H1 (cell line): ENCODE data around the gene MEGF11. TPM values are rescaled to one million over a fixed set of nuclear protein-coding genes. Genes with fewer than 3 reads are reported as not detected.

Source experiments
- CTCF ChIA-PET: fragments of 300-600 bp; sonication (Branson Sonifier 250); formaldehyde crosslinking; loops from one replicate; lab custom pipeline; 2021; ENCODE audit not compliant: partially characterized antibody; lab: Charles Lee
- POLR2A ChIA-PET: fragments of 300-600 bp; sonication (Branson Sonifier 250); formaldehyde crosslinking; loops from one replicate; lab custom pipeline; 2021; ENCODE audit warnings: inconsistent platforms; ENCODE audit not compliant: partially characterized antibody; lab: Charles Lee
- DNase-seq, 2 experiments: peaks; one replicate each; pipeline versions ENCODE4 v3.0.0 to v3.0.0-alpha.2; 2010 to 2022; ENCODE audit warnings: low spot score in 2 of 2, low read depth in 1 of 2, mixed read lengths in 1 of 2
- FAIRE-seq: peaks from 2 replicates; lab custom pipeline; 2011; peaks lifted over from hg19 to GRCh38; lab: Jason Lieb, UNC
- H2AFZ ChIP-seq: 2 replicates; pipeline ENCODE4 v1.8.1; 2012; ENCODE audit warnings: low read length, inconsistent platforms
- H2AK5ac ChIP-seq: 2 replicates; pipeline ENCODE4 v1.6.1; 2013; ENCODE audit warnings: low read depth, low read length
- H2BK120ac ChIP-seq: replicated peaks from 2 replicates; pipeline ENCODE3; 2013; ENCODE audit warnings: low read depth, low read length, inconsistent platforms
- H2BK12ac ChIP-seq: 2 replicates; pipeline ENCODE4 v1.6.1; 2013; ENCODE audit warnings: low read depth, low read length
- H2BK15ac ChIP-seq: 2 replicates; pipeline ENCODE4 v1.6.1; 2013; ENCODE audit warnings: low read length
- H2BK20ac ChIP-seq: 2 replicates; pipeline ENCODE4 v1.6.1; 2013; ENCODE audit warnings: low read length
- H2BK5ac ChIP-seq: 2 replicates; pipeline ENCODE4 v1.6.1; 2013; ENCODE audit warnings: low read depth, low read length
- H3K14ac ChIP-seq: 2 replicates; pipeline ENCODE4 v1.6.1; 2013; ENCODE audit warnings: inconsistent platforms; ENCODE audit not compliant: insufficient read length
- H3K18ac ChIP-seq: 2 replicates; pipeline ENCODE4 v1.6.1; 2013; ENCODE audit warnings: low read length; ENCODE audit errors: extremely low read depth
- H3K23ac ChIP-seq: 2 replicates; pipeline ENCODE4 v1.6.1; 2013; ENCODE audit warnings: inconsistent platforms; ENCODE audit not compliant: insufficient read length
- H3K23me2 ChIP-seq: 2 replicates; pipeline ENCODE4 v1.6.1; 2013; ENCODE audit warnings: low read depth, low read length
- H3K27ac ChIP-seq: 2 replicates; pipeline ENCODE4 v1.6.1; 2011; ENCODE audit warnings: low read depth, low read length, inconsistent platforms
- H3K27me3 ChIP-seq, 4 experiments: replicated peaks in 1 of 4; 1 replicate in 1 of 4; 2 replicates in 3 of 4; pipeline versions ENCODE4 v1.6.1 to v1.8.1; 2011 to 2013; ENCODE audit warnings: low read length in 3 of 4, mild to moderate bottlenecking in 3 of 4, inconsistent platforms in 2 of 4, mixed read lengths in 2 of 4, moderate library complexity in 1 of 4; ENCODE audit not compliant: control insufficient read depth in 3 of 4, insufficient read depth in 3 of 4; ENCODE audit errors: extremely low read depth in 1 of 4
- H3K36me3 ChIP-seq, 4 experiments: 2 replicates each; pipeline versions ENCODE4 v1.6.1 to v1.8.1; 2011 to 2013; ENCODE audit warnings: mild to moderate bottlenecking in 4 of 4, low read length in 3 of 4, moderate library complexity in 2 of 4, control low read depth in 1 of 4, inconsistent platforms in 1 of 4; ENCODE audit not compliant: insufficient read depth in 4 of 4, control insufficient read depth in 2 of 4
- H3K4ac ChIP-seq: replicated peaks from 2 replicates; pipeline ENCODE3; 2013; ENCODE audit warnings: low read length, low read depth, mixed read lengths, inconsistent platforms; ENCODE audit not compliant: insufficient read length
- H3K4me1 ChIP-seq, 4 experiments: replicated peaks in 1 of 4; 1 replicate in 1 of 4; 2 replicates in 3 of 4; pipeline versions ENCODE4 v1.6.1 to v1.8.1; 2011 to 2013; ENCODE audit warnings: low read length in 3 of 4, inconsistent platforms in 2 of 4, mixed read lengths in 1 of 4; ENCODE audit not compliant: insufficient read depth in 4 of 4, control insufficient read depth in 3 of 4
- H3K4me2 ChIP-seq, 2 experiments: 2 replicates each; pipeline versions ENCODE4 v1.6.1 to v1.8.1; 2011 to 2013; ENCODE audit warnings: low read depth in 2 of 2, low read length in 2 of 2, control low read depth in 1 of 2, inconsistent platforms in 1 of 2, mild to moderate bottlenecking in 1 of 2; ENCODE audit not compliant: insufficient read depth in 1 of 2
- H3K4me3 ChIP-seq, 4 experiments: fragments of 200-600, 300-600 bp in 1 of 4; sonication (generic), shearing (Covaris generic), sonication (Bioruptor Twin) in 1 of 4; 2 replicates each; pipeline versions ENCODE4 v1.5.1 to v1.8.1; 2011 to 2016; ENCODE audit warnings: low read length in 4 of 4, low read depth in 3 of 4, control low read depth in 2 of 4, inconsistent platforms in 2 of 4, mild to moderate bottlenecking in 2 of 4, mixed read lengths in 1 of 4, moderate library complexity in 1 of 4; ENCODE audit not compliant: insufficient read depth in 2 of 4; ENCODE audit errors: extremely low read depth in 1 of 4
- H3K56ac ChIP-seq: replicated peaks from 2 replicates; pipeline ENCODE3; 2013; ENCODE audit warnings: low read depth, mild to moderate bottlenecking, mixed read lengths, low read length, inconsistent platforms; ENCODE audit not compliant: insufficient read length
- H3K79me1 ChIP-seq: 2 replicates; pipeline ENCODE4 v1.6.1; 2013; ENCODE audit warnings: low read depth, low read length, control low read depth
- H3K79me2 ChIP-seq, 2 experiments: 2 replicates each; pipeline versions ENCODE4 v1.6.1 to v1.8.1; 2012 to 2013; ENCODE audit warnings: low read length in 2 of 2, mild to moderate bottlenecking in 2 of 2, inconsistent platforms in 1 of 2; ENCODE audit not compliant: insufficient read depth in 2 of 2, control insufficient read depth in 1 of 2
- H3K9ac ChIP-seq, 4 experiments: replicated peaks in 1 of 4; 1 replicate in 1 of 4; 2 replicates in 3 of 4; pipeline versions ENCODE4 v1.6.1 to v1.8.1; 2011 to 2013; ENCODE audit warnings: low read depth in 3 of 4, low read length in 3 of 4, control low read depth in 2 of 4, mild to moderate bottlenecking in 2 of 4, moderate library complexity in 2 of 4, inconsistent platforms in 1 of 4; ENCODE audit errors: extremely low read depth in 1 of 4
- H3K9me3 ChIP-seq, 2 experiments: 2 replicates each; pipeline versions ENCODE4 v1.6.1 to v1.8.1; 2012 to 2013; ENCODE audit warnings: mild to moderate bottlenecking in 2 of 2, moderate library complexity in 2 of 2, control low read depth in 1 of 2, inconsistent platforms in 1 of 2, low read depth in 1 of 2, low read length in 1 of 2, mixed read lengths in 1 of 2; ENCODE audit not compliant: insufficient read depth in 2 of 2
- H4K20me1 ChIP-seq, 2 experiments: replicated peaks in 1 of 2; 2 replicates each; pipeline versions ENCODE3 to v1.8.1; 2011 to 2013; ENCODE audit warnings: inconsistent platforms in 2 of 2, low read length in 2 of 2, mild to moderate bottlenecking in 1 of 2; ENCODE audit not compliant: insufficient read depth in 2 of 2, control insufficient read depth in 1 of 2
- H4K5ac ChIP-seq: 2 replicates; pipeline ENCODE4 v1.6.1; 2013; ENCODE audit warnings: low read length, low read depth, mixed read lengths, inconsistent platforms; ENCODE audit not compliant: insufficient read length
- H4K8ac ChIP-seq: 2 replicates; pipeline ENCODE4 v1.8.0; 2013; ENCODE audit warnings: mild to moderate bottlenecking, moderate library complexity, low read length, inconsistent platforms; ENCODE audit not compliant: insufficient read depth; ENCODE audit errors: extremely low read depth
- H4K91ac ChIP-seq: replicated peaks from 2 replicates; pipeline ENCODE3; 2013; ENCODE audit warnings: low read length, mixed read lengths, inconsistent platforms; ENCODE audit not compliant: insufficient read length
- CTCF ChIP-seq, 3 experiments: IDR thresholded peaks; 1 replicate in 2 of 3; 2 replicates in 1 of 3; pipeline versions ENCODE4 v1.5.1 to v1.6.1; 2011; ENCODE audit warnings: low read length in 3 of 3, mild to moderate bottlenecking in 3 of 3, inconsistent platforms in 2 of 3, low read depth in 1 of 3, moderate library complexity in 1 of 3; ENCODE audit not compliant: insufficient read depth in 1 of 3; ENCODE audit errors: control extremely low read depth in 1 of 3
- KDM1A ChIP-seq: fragments of 200-600, 300-600 bp; sonication (generic); IDR thresholded peaks from 2 replicates; pipeline ENCODE4 v1.7.1; 2016; ENCODE audit warnings: mild to moderate bottlenecking, low read length, borderline replicate concordance
- RAD21 ChIP-seq, 2 experiments: IDR thresholded peaks in 1 of 2; conservative IDR thresholded peaks in 1 of 2; 2 replicates each; pipeline ENCODE4 v1.6.1; 2011; ENCODE audit warnings: low read depth in 2 of 2, low read length in 2 of 2, improper control_type of control experiment in 1 of 2, inconsistent platforms in 1 of 2, mild to moderate bottlenecking in 1 of 2, moderate library complexity in 1 of 2
- WGBS, 2 experiments: shearing (Covaris generic) in 1 of 2; methylation state at CpG; one replicate each; pipeline versions ENCODE4 v1.1.6 to v1.1.7; 2013 to 2015; ENCODE audit warnings: low lambda C conversion rate in 2 of 2, mixed read lengths in 2 of 2, inconsistent platforms in 1 of 2, low coverage in 1 of 2, missing lambda C conversion rate in 1 of 2; ENCODE audit not compliant: insufficient replicate concordance in 2 of 2, insufficient coverage in 1 of 2, insufficient read length in 1 of 2; ENCODE audit errors: extremely low coverage in 1 of 2, missing lambda C conversion rate in 1 of 2; 5-methylcytosine and 5-hydroxymethylcytosine counted together
- polyA plus RNA-seq, 7 experiments: library from polyadenylated mRNA; depleted of rRNA in 3 of 7; stranded (reverse) in 5 of 7; unstranded in 2 of 7; fragments of >200 nt in 5 of 7; fragments of 200-250 nt in 2 of 7; gene quantifications; 1 replicate in 5 of 7; 2 replicates in 1 of 7; 4 replicates in 1 of 7; pipeline versions ENCODE4 v1.2.1 to v1.2.3, GENCODE V29; 2011 to 2013; ENCODE audit warnings: missing spikeins in 2 of 7, mixed read lengths in 2 of 7
- total RNA-seq: library from RNA; stranded (reverse); fragmentation: NEBNext Ultra II Directional; extraction: Animal tissue kit (Norgen Biotek cat#: 25700); gene quantifications from 2 replicates; pipeline ENCODE4 v1.2.1, GENCODE V29; 2021

The MEGF11 gene
- total and polyA plus RNA-seq, 2 of the 8 experiments (the other 6 are each of a cell fraction or from before 2014, with no cell fraction given) = 4.4 to 4.8 TPM

- Histone ChIP-seq H4K20me1 (no peaks in the 10 kb centered on the region), H3K23me2 (no peaks in the 10 kb centered on the region), H3K4me2 (no peak overlapping the region), H2AK5ac (no peak overlapping the region), H3K4me1 (peaks cover 15 to 38% (median 28%) of the 10 kb centered on the region in 4 experiments), H3K27me3 (no peaks in the 10 kb centered on the region), H4K91ac (peak overlapping the region; percentile 49), H3K9ac (no peak overlapping the region), H4K8ac (no peak overlapping the region), H3K79me1 (no peaks in the 10 kb centered on the region; the same call in 1 of the 2 replicates), H3K4ac (no peak overlapping the region), H3K14ac (no peak overlapping the region), H3K27ac (no peak overlapping the region), H3K4me3 (no peak overlapping the region), H3K9me3 (peaks cover 2 to 8% of the 10 kb centered on the region in 2 experiments; a peak in 2 of 4 replicates), H2BK12ac (peak overlapping the region; percentile 69; the same call in 1 of the 2 replicates), H2BK15ac (0 out of 2 replicates have a peak overlapping the region, but pooled peaks have one; percentile 22), H2BK5ac (peak overlapping the region; percentile 53; the same call in 1 of the 2 replicates), H4K5ac (no peak overlapping the region), H2BK20ac (peak overlapping the region; percentile 76), H3K23ac (no peak overlapping the region), H3K56ac (no peak overlapping the region), H3K36me3 (no peaks in the 10 kb centered on the region), H3K79me2 (no peaks in the 10 kb centered on the region), H3K18ac (no peak overlapping the region), H2BK120ac (no peak overlapping the region), H2AFZ (no peak overlapping the region)
- WGBS, 2 experiments = 80% methylated on average over 6 of the region's 6 CpGs; no CpG with 5 or more reads in 1 of the 2 experiments
- ChIA-PET POLR2A (interaction anchor here (1.0 to 3.2 kb wide), 4 partner anchors 9 to 114 kb away, joined by 3 to 13 read pairs (median 3); no protein-coding TSS in a partner anchor), CTCF (interaction anchor here (0.7 to 7.5 kb wide), 12 partner anchors 15 to 585 kb away, joined by 3 to 46 read pairs (median 5); no protein-coding TSS in a partner anchor)
- FAIRE-seq = no peak
- TF ChIP-seq CTCF (IDR thresholded peaks at IDR 0.05; ENCODE audit: control extremely low read depth in 1 of 3, insufficient read depth in 1 of 3, low read depth in 1 of 3, low read length in 3 of 3) = peak in 1 of 3 experiments; percentile 9; a peak in 2 of 4 replicates
- peak in 1 of 2 experiments; percentile 15; a peak in 1 of 4 replicates for TF ChIP-seq RAD21 (IDR thresholded peaks at IDR 0.05 in 1 of 2, conservative IDR thresholded peaks at IDR 0.05 in 1 of 2; ENCODE audit: low read depth in 2 of 2, low read length in 2 of 2)
- TF ChIP-seq KDM1A = no peak
- DNase-seq = no peak
These were observed 187.1 kb downstream of the MEGF11 start for GRCh38 chr15:66066481-66066880.
